HFFc6 (cell line): ENCODE measurements around the gene SLC25A21. TPM values are rescaled to one million over a fixed set of nuclear protein-coding genes. Genes with fewer than 3 reads are reported as not detected.
A peak's percentile ranks its signal among the peaks of the same experiment; 100 is the strongest.

ENCODE experiments used
- DNase-seq: peaks from one replicate; pipeline ENCODE4 v3.0.0-alpha.2; 2018
- H3K27ac Mint-ChIP-seq: 2 replicates; pipeline ENCODE4 v1.8.0; 2020; ENCODE audit warnings: mild to moderate bottlenecking, mixed read lengths
- H3K27me3 Mint-ChIP-seq: 2 replicates; pipeline ENCODE4 v1.8.0; 2021; ENCODE audit warnings: mild to moderate bottlenecking, moderate library complexity, mixed read lengths; ENCODE audit not compliant: insufficient read depth
- H3K36me3 Mint-ChIP-seq: 2 replicates; pipeline ENCODE4 v1.8.0; 2021; ENCODE audit warnings: low read depth, mixed read lengths
- H3K4me1 Mint-ChIP-seq: 2 replicates; pipeline ENCODE4 v1.8.0; 2020; ENCODE audit warnings: low read depth, mixed read lengths
- H3K4me3 Mint-ChIP-seq: 2 replicates; pipeline ENCODE4 v1.8.0; 2020; ENCODE audit warnings: mild to moderate bottlenecking, moderate library complexity, mixed read lengths
- H3K9me3 Mint-ChIP-seq: 2 replicates; pipeline ENCODE4 v1.8.0; 2020; ENCODE audit warnings: mild to moderate bottlenecking, mixed read lengths
- total RNA-seq, 6 experiments: library from RNA; stranded (reverse); fragmentation: NEBNext Ultra II Directional; extraction: Animal tissue kit (Norgen Biotek cat#: 25700); gene quantifications; 2 replicates in 1 of 6; 3 replicates in 5 of 6; pipeline ENCODE4 v1.2.3, GENCODE V29; 2021
- TF ChIP-seq, protein P1 (sequence below): fragments of 200-600 bp; sonication (generic); IDR thresholded peaks from 2 replicates; pipeline ENCODE4 v1.5.0; 2021; ENCODE audit warnings: antibody characterized with exemption, mild to moderate bottlenecking

The SLC25A21 gene
- total RNA-seq, 6 experiments from 2014 or later, result 0.33 to 1.1 (median 0.47) TPM

DNA sequence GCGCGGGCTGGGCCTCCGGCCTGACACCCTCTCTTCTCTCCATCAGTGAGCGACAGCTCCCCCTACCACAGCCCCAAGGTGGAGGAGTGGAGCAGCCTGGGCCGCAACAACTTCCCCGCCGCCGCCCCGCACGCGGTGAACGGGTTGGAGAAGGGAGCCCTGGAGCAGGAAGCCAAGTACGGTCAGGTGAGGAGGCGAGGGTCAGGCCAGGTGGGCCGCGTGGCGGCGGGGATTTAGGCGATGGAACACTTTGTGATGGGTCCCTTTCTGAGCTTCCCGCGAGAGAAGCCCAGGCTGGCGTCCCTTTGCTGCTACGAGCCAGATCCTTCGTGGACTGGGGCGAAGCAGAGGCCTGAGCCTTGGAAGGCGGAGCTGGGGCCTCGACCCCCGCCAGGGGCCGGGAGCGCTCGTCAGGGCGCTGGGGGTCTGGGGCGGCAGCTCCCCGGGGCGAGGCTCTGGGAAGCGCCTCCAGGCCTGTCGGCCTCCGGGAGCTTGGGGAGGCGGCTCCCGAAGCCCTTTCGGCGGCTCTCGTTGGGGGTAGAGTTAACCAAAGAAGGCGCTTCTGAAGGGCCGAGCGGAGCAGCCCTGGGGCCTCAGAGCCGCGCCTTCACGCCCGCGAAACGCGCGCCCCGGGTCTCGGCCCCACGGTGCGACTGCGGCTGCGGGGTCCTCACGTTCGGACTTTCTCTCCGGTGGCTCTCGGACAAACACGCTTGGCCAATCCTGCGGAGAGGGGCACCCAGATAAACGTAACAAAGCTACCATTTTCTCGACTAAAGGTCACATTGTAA, 505.8 kb downstream of the SLC25A21 start:
- TF ChIP-seq, protein P1, sequence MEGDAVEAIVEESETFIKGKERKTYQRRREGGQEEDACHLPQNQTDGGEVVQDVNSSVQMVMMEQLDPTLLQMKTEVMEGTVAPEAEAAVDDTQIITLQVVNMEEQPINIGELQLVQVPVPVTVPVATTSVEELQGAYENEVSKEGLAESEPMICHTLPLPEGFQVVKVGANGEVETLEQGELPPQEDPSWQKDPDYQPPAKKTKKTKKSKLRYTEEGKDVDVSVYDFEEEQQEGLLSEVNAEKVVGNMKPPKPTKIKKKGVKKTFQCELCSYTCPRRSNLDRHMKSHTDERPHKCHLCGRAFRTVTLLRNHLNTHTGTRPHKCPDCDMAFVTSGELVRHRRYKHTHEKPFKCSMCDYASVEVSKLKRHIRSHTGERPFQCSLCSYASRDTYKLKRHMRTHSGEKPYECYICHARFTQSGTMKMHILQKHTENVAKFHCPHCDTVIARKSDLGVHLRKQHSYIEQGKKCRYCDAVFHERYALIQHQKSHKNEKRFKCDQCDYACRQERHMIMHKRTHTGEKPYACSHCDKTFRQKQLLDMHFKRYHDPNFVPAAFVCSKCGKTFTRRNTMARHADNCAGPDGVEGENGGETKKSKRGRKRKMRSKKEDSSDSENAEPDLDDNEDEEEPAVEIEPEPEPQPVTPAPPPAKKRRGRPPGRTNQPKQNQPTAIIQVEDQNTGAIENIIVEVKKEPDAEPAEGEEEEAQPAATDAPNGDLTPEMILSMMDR, result no peak
- Mint-ChIP-seq H3K4me1 (peaks cover 25% of the 10 kb centered on the region), H3K9me3 (peaks cover under 1% of the 10 kb centered on the region; the same call in 1 of the 2 replicates), H3K4me3 (no peak overlapping the region), H3K27ac (no peak overlapping the region), H3K27me3 (peaks cover 16% of the 10 kb centered on the region), H3K36me3 (no peaks in the 10 kb centered on the region)
- no peak for DNase-seq

DNA sequence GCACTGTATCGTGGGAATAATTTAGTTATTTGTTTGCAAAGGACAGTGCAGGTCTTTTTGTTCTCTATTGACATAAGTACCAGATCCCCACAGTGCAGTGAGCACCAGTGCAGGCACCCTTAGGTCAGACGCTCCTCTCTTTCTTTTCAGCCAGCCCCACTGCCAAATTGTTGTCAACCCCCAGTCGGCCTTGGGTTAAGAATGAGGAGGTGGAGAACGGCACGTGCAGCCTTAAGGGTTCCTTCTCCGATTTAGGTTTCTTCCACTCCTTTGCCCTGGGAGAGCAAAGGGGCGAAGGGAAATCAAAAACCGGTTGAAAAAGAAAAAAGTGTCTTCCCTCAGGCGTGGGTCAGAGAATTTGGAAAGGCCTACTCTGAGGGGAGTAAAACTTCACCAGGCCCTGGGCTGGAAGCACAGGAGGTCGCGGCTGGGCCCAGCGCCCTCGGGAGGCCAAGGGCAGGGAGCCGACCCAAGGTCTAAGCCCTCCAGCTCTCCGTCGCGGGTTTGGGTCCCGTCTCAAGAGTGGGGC, 506.5 kb downstream of the SLC25A21 start:
- Mint-ChIP-seq H3K36me3 (no peaks in the 10 kb centered on the region), H3K9me3 (peaks cover 3% of the 10 kb centered on the region; the same call in 1 of the 2 replicates), H3K4me1 (peaks cover 30% of the 10 kb centered on the region), H3K4me3 (peak overlapping the region; percentile 31; the same call in 1 of the 2 replicates), H3K27ac (no peak overlapping the region), H3K27me3 (peaks cover 22% of the 10 kb centered on the region)
- no peak for DNase-seq
- TF ChIP-seq, protein P1, result no peak

DNA sequence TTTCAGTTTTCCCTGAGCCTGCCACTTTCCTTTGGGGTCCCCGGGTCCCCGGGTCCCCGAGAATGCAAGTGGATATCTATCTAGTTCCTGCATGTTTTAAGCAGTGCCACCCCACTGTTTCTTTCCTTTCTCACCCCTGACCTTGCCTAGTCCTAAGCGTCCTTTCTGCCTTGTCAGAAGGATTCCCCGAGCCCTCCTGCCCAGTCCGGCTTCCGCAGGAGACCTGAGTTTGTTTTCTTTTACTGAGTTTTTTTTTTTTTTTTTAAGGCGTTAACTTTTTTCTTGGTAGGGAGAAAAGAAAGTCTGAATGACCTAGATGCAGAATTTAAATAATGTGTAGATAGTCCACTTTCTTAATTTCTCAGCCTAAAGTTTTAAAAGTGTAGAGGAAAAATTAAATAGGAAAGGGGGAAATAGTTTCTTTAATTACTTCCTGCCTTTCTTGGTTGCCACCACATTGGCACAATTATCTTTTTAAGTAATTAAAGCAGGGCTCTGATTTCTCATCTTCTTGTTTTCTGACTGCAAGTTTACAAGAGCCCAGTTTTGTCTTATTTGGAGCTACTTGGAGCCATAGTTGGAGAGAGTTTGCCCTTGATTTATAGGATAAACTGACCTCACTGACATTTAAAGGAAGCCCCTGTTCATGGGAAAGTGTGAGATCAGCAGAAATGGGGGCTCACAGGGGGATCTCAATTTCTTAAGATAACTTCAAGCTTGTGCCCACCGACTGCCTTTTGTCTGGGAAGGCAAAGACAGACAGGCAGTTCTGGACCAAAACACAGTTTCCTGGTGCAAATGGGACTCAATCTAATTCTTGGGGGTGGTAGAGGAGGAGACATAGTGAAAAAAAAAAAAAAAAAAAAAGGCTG, 507.8 kb downstream of the SLC25A21 start:
- H3K27me3 Mint-ChIP-seq, result peaks cover 34% of the 10 kb centered on the region
- DNase-seq, result no peak
- H3K4me1 Mint-ChIP-seq, result peaks cover 30% of the 10 kb centered on the region
- no peak overlapping the region for H3K27ac Mint-ChIP-seq
- peaks cover 3% of the 10 kb centered on the region; the same call in 1 of the 2 replicates for H3K9me3 Mint-ChIP-seq
- peak overlapping the region; percentile 89 for H3K4me3 Mint-ChIP-seq
- no peaks in the 10 kb centered on the region for H3K36me3 Mint-ChIP-seq
- TF ChIP-seq, protein P1, result no peak

DNA sequence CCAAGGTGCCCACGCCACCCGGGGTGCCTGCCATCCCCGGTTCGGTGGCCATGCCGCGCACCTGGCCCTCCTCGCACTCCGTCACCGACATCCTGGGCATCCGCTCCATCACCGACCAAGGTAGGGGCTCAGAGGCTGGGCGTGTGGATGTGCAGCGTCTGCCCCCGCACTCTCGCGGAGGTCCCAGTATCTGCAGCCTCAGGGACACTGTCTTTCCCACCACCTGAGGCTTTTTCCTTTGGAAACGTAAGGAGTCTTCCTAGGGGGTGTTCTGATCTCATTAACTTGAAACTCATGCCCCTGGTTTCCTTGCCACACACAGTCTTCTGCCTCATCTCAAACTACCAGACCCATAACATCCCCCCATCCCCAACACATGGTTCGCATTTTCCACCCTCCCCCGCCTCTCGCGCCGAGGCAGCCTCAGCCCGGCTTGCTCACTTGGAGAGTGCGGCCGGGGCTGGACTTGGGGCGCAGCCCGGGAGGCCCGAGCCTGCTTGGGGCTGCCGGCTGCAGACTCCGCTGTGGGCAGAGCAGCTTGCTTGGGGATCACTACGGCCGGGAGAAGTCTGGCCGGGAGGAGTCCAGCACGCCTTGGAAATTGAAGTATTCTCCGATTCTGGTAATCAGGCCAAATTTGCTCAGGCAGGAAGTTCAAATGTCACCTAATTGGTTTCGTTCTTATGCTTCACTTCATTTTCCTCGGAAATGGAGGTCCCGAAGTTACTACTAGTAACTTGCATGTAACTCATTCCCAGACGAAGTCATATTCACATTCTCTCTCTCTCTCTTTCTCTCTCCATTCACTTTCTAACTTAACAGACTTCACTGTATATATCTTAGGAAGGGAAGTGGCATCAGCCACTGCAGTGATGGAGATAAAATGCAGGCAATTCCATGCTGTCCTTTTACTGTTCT, 508.7 kb downstream of the SLC25A21 start:
- Mint-ChIP-seq H3K4me3 (peak overlapping the region; percentile 89), H3K4me1 (peaks cover 30% of the 10 kb centered on the region), H3K9me3 (peaks cover 6% of the 10 kb centered on the region; the same call in 1 of the 2 replicates), H3K27ac (peak overlapping the region; percentile 48; the same call in 1 of the 2 replicates), H3K27me3 (peaks cover 43% of the 10 kb centered on the region), H3K36me3 (peaks cover 5% of the 10 kb centered on the region; the same call in 1 of the 2 replicates)
- TF ChIP-seq, protein P1, result no peak
- DNase-seq, result peak; percentile 4
